Measurements from ENCODE around the gene KRTAP10-7.
"Not testable (repeated sequence)": the region's sequence is repeated elsewhere in the genome, so short reads cannot be mapped to it uniquely, and the experiment has no call there.

The KRTAP10-7 gene

DNA sequence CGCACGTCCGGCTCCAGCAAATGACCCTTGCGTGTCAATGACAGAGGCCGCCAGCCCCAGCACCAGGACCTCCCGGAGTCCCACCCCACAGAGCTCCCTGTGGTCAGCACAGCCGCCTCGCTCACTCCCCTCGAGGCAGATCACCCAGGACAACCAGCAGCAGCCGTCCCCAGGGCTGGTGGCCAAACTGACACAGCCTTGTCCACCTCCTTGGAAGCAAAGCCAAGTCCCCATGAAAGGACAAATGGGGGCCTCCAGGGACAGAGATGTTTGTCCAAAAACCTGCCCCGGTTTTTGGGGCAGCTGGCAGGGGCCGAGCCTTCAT is 38.9 kb downstream of the KRTAP10-7 start:
- TF ChIP-seq, protein P1, sequence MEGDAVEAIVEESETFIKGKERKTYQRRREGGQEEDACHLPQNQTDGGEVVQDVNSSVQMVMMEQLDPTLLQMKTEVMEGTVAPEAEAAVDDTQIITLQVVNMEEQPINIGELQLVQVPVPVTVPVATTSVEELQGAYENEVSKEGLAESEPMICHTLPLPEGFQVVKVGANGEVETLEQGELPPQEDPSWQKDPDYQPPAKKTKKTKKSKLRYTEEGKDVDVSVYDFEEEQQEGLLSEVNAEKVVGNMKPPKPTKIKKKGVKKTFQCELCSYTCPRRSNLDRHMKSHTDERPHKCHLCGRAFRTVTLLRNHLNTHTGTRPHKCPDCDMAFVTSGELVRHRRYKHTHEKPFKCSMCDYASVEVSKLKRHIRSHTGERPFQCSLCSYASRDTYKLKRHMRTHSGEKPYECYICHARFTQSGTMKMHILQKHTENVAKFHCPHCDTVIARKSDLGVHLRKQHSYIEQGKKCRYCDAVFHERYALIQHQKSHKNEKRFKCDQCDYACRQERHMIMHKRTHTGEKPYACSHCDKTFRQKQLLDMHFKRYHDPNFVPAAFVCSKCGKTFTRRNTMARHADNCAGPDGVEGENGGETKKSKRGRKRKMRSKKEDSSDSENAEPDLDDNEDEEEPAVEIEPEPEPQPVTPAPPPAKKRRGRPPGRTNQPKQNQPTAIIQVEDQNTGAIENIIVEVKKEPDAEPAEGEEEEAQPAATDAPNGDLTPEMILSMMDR (IDR thresholded peaks at IDR 0.05; ENCODE audit: borderline replicate concordance, control extremely low read depth, extremely low read depth, insufficient read depth, missing control alignments): no peak
- in situ Hi-C loops (cut with MboI; ENCODE audit: low sequenced_read_pairs, unreplicated experiment): no loop called here
- no peak for DNase-seq (ENCODE audit: low spot score)

DNA sequence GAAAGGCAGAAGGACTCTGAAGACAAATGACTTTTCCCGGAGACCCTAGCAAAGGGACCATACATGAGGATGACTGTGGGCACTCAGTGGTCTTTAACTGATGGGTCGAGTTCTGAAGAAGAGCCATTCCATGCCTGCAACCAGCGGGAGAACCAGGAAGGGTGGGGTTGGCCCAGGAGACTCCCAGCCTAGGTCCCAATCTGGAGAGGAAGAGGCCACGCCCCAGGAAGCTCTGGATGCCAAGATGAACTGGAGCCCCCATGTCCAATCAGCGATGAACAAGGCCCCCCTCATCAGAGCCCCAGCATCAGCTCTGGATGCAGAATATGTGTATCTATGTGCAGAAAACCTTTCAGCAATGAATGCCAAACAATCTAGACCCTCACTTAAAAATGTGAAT is 40.4 kb downstream of the KRTAP10-7 start:
- DNase-seq (ENCODE audit: low spot score): no peak
- in situ Hi-C loops (cut with MboI; ENCODE audit: low sequenced_read_pairs, unreplicated experiment): no loop called here
- TF ChIP-seq, protein P1 (IDR thresholded peaks at IDR 0.05; ENCODE audit: borderline replicate concordance, control extremely low read depth, extremely low read depth, insufficient read depth, missing control alignments): no peak

DNA sequence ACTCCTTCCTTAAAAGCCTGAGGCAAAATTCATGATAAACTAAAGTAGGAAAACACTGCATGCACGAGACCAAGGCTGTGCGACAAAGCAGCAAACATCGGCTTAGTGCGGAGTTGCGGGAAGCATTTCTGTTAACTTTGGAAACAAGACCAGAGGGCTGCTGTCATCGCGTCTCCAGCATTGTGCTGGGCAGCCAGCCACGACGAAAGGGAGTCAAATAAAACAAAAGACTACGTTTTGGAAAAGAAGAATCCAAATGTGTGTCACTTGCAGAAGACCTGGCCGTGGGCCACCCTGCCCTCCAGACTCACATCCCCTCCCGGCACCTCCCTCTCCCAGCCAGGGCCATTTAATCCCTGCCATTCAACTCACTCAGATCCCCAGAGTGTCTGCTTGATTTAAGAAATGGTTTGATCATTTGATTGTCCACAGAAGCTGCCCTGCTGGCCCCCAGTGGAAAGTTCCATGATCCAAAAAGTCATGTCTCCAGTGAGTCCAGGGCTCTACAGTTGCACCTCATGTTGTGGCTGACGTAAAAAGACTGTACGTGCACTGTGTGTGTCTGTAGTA is 43.4 kb downstream of the KRTAP10-7 start:
- no peak for DNase-seq (ENCODE audit: low spot score)
- in situ Hi-C loops (cut with MboI; ENCODE audit: low sequenced_read_pairs, unreplicated experiment): no loop called here
- TF ChIP-seq, protein P1 (IDR thresholded peaks at IDR 0.05; ENCODE audit: borderline replicate concordance, control extremely low read depth, extremely low read depth, insufficient read depth, missing control alignments): no peak

DNA sequence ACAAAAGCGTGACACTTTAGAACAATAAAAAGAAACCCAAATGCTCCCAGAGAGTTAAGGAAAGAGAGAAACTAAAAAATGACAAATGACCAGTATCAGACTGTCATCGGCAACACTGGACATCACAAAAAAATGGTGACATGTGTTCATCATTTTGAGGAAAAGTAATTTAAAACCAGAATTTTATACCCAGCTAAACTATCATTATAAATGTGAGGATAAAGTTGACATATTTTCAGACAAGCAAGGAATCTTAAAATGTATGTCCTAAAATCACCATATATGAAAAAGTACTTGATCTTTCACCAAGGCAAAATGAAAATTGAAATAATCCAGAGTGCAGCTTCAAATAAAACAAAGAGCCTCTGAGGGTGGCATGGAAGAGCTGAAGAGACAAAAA is 44.5 kb downstream of the KRTAP10-7 start:
- DNase-seq (ENCODE audit: low spot score): no peak
- in situ Hi-C loops (cut with MboI; ENCODE audit: low sequenced_read_pairs, unreplicated experiment): no loop called here
- TF ChIP-seq, protein P1 (IDR thresholded peaks at IDR 0.05; ENCODE audit: borderline replicate concordance, control extremely low read depth, extremely low read depth, insufficient read depth, missing control alignments): no peak

DNA sequence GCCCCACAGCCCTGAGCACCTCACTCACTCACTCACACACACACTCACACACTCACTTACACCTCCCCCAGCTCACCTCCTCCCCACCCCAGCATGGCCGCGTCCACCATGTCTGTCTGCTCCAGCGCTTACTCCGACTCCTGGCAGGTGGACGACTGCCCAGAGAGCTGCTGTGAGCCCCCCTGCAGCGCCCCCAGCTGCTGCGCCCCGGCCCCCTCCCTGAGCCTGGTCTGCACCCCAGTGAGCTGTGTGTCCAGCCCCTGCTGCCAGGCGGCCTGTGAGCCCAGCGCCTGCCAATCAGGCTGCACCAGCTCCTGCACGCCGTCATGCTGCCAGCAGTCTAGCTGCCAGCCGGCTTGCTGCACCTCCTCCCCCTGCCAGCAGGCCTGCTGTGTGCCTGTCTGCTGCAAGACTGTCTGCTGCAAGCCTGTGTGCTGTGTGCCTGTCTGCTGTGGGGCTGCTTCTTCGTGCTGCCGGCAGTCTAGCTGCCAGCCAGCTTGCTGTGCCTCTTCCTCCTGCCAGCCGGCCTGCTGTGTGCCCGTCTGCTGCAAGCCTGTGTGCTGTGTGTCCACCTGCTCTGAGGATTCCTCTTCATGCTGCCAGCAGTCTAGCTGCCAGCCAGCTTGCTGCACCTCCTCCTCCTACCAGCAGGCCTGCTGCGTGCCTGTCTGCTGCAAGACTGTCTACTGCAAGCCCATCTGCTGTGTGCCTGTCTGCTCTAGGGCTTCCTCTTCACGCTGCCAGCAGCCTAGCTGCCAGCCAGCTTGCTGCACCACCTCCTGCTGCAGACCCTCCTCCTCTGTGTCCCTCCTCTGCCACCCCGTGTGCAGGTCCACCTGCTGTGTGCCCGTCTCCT is 46.2 kb downstream of the KRTAP10-7 start, which contains the start of gene KRTAP10-11:
TSS of gene KRTAP10-11 (plus strand) at position 49 of the 856 bp plus-strand sequence. CDS start at position 94, 45 bp downstream.
- DNase-seq (ENCODE audit: low spot score); in situ Hi-C loops (cut with MboI; ENCODE audit: low sequenced_read_pairs, unreplicated experiment): not testable (repeated sequence)

DNA sequence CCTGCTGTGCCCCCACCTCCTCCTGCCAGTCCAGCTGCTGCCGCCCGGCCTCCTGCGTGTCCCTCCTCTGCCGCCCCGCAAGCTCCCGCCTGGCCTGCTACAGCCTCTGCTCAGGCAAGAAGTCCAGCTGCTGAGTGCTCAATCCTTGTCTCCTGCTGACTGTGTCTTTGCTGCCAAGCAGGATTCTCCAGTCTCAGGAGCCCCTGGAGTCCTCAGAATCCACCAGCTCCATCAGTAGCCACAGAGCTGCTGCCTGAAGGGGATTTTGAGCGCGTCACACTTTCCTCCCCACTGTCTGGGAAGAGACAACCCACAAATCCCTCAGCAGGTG is 46.8 kb downstream of the KRTAP10-7 start:
- DNase-seq (ENCODE audit: low spot score): no peak
- in situ Hi-C loops (cut with MboI; ENCODE audit: low sequenced_read_pairs, unreplicated experiment): no loop called here
- TF ChIP-seq, protein P1 (IDR thresholded peaks at IDR 0.05; ENCODE audit: borderline replicate concordance, control extremely low read depth, extremely low read depth, insufficient read depth, missing control alignments): no peak

DNA sequence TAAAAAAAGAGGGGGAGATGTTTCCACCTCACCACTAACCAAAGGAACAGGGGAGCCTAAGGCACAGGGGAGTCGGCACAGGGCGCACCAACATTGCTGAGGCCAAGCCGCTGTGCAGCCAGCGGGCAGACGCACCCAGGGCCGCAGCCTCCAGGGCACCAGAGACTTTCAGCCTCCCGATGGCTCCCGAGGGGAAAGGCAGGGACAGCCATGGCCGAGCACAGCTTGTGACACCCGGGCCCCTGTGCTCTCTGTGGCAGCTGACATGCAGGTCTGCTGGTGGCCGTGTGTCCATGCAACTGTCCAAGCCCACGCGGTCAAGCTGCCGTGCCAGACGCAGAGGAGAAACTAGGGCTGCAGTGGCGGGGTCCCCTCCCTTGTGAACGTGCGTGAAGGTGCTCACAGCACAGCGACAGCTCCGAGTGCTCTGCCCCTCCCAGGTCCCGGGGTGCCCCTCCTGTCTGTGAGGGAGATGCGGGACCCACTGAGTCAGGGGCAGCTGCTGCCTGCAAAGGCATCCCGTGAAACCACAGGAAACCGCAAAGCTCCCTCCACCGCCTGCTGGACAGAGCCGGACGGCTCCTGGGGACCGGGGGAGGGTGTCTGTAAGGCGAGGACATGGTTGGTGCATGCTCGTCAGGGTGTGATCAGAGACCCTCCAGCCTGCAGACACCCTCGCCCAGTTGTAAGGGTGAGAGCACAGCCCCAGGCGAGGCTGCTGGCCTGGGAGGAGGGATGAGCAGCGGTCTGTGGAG is 48.3 kb downstream of the KRTAP10-7 start:
- in situ Hi-C loops (cut with MboI; ENCODE audit: low sequenced_read_pairs, unreplicated experiment): no loop called here
- DNase-seq (ENCODE audit: low spot score): no peak
- TF ChIP-seq, protein P1 (IDR thresholded peaks at IDR 0.05; ENCODE audit: borderline replicate concordance, control extremely low read depth, extremely low read depth, insufficient read depth, missing control alignments): no peak

All from GM13976 (cell line).